ENCODE measurements around the gene GALK1. TPM values are rescaled to one million over a fixed set of nuclear protein-coding genes. Genes with fewer than 3 reads are reported as not detected.

GALK1 gene
- total RNA-seq, 4 donors from 2014 or later: 19.4 to 37.1 (median 35.6) TPM; not detected in 1

GRCh38 chr17:75755205-75755901 is 9.6 kb downstream of the GALK1 start:
- Histone ChIP-seq H3K27ac (no peak overlapping the region), H3K27me3 (no peaks in the 10 kb centered on the region), H3K4me1 (peaks cover 0 to 5% of the 10 kb centered on the region in 2 donors), H3K4me3 (no peak overlapping the region), H3K9me3 (no peaks in the 10 kb centered on the region), H3K36me3 (no peaks in the 10 kb centered on the region)
- no peak for DNase-seq
- intact Hi-C loops (cut with DNase I; ENCODE audit: low total_unique reads): no loop called here
- TF ChIP-seq POLR2A (IDR thresholded peaks at IDR 0.05) (no peak), CTCF (IDR thresholded peaks at IDR 0.05) (no peak)

GRCh38 chr17:75754378-75755204 is 10.4 kb downstream of the GALK1 start:
- peak overlapping the region in 1 of 2 donors; percentile 46 for H3K4me3 ChIP-seq
- intact Hi-C loops (cut with DNase I; ENCODE audit: low total_unique reads): no loop called here

DNA sequence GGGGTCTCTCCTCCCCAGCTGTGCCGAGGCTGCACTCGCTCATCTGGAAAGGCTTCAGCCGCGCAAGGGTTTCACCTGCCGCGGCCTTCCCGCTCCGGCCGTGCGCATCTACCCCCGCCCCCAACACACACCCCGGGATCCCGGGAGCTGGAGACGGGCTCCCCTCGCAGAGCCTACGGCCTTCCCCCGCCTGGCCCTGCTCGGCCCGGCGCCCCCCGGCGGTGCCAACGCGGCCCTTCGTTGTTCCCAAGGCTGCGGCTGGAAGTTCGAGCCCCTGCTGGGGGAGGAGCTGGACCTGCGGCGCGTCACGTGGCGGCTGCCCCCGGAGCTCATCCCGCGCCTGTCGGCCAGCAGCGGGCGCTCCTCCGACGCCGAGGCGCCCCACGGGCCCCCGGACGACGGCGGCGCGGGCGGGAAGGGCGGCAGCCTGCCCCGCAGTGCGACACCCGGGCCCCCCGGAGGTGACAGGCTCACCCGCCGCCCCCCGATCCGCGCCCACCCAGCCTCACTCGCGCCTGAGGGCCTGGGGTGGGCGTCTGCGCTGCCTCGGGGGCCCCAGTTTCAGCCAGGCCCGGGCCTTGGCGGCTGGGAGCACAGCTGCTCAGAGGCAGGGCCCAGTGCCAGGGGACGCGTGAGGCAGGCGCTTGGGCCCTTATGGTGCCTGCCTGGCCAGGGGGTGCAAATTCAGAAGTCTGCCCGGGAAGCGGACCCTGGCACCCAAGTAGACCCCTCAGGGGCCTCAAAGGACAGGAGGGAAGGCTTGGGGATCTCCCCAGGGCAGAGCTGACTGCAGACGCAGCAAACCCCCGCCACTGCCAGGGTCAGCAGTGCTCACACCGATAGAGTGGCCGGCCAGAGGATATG is 11.2 kb downstream of the GALK1 start:
- H3K4me3 ChIP-seq: peak overlapping the region; percentile 30 to 46
- TF ChIP-seq POLR2A (IDR thresholded peaks at IDR 0.05): peak in 1 of 2 donors; percentile 30
- peak; percentile 43 to 85 (median 70) for TF ChIP-seq CTCF (IDR thresholded peaks at IDR 0.05)
- H3K9me3 ChIP-seq: no peaks in the 10 kb centered on the region
- no peaks in the 10 kb centered on the region for H3K27me3 ChIP-seq
- DNase-seq: peak; percentile 68 to 80
- intact Hi-C loops (cut with DNase I; ENCODE audit: low total_unique reads): no loop called here
- peaks cover 0 to 5% of the 10 kb centered on the region in 2 donors for H3K4me1 ChIP-seq
- no peaks in the 10 kb centered on the region for H3K36me3 ChIP-seq
- peak overlapping the region; percentile 60 to 61 for H3K27ac ChIP-seq

More at GRCh38 chr17:75754378-75755204, 10.4 kb downstream of the GALK1 start:
- Histone ChIP-seq H3K9me3 (no peaks in the 10 kb centered on the region), H3K4me1 (peaks cover 0 to 5% of the 10 kb centered on the region in 2 donors), H3K27ac (peak overlapping the region in 1 of 2 donors; percentile 61), H3K27me3 (no peaks in the 10 kb centered on the region), H3K36me3 (no peaks in the 10 kb centered on the region)
- no peak for TF ChIP-seq POLR2A (IDR thresholded peaks at IDR 0.05)
- no peak for TF ChIP-seq CTCF (IDR thresholded peaks at IDR 0.05)
- peak in 1 of 2 donors; percentile 21 for DNase-seq

DNA sequence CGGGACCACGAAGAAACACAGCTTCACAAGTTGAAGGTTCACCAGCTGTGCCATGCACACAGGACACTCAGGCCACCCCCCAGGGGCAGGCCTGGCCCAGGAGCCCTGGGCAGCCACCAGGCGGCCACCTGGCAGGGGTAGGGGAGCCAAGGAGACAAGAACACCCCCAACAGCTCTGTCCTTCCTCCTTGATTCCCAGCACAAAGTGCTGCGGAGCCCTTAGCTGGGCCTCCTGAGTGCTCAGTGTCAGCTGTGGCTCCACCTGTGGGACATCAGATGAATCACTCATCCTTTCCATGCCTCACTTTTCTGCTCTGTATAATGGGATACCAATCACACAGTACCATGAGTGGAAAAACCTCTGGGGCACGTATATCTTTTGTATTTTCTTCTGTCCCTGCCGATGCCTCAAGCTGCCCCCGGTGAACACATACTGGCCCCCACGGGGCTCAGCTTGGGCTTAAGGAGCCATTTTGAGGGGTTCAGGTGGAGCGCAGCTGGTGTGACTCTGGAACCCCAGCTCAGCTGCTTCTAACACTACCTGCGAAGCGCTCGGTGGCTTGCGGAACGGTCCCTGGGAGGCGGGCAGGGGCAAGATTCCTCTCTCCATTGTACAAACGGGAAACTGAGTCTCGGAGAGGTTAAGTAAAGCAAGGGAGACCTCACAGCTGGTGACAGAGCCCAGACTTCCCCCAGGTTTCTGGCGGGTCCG is 12.0 kb downstream of the GALK1 start:
- no peaks in the 10 kb centered on the region for H3K36me3 ChIP-seq
- TF ChIP-seq CTCF (IDR thresholded peaks at IDR 0.05): no peak
- TF ChIP-seq POLR2A (IDR thresholded peaks at IDR 0.05): no peak
- H3K9me3 ChIP-seq: no peaks in the 10 kb centered on the region

More for the DNA sequence above, 12.0 kb downstream of the GALK1 start:
- no peaks in the 10 kb centered on the region for H3K27me3 ChIP-seq
- H3K4me1 ChIP-seq: peaks cover 0 to 5% of the 10 kb centered on the region in 2 donors
- DNase-seq: no peak
- peak overlapping the region; percentile 30 to 46 for H3K4me3 ChIP-seq
- H3K27ac ChIP-seq: no peak overlapping the region
- intact Hi-C loops (cut with DNase I; ENCODE audit: low total_unique reads): no loop called here
